Choroid plexus epithelial cell (primary cell): ENCODE measurements around the gene KIR2DL3.
"Not testable (repeated sequence)": the region's sequence is repeated elsewhere in the genome, so short reads cannot be mapped to it uniquely, and the experiment has no call there.

Source experiments
- DNase-seq: peaks from one replicate; pipeline ENCODE4 v3.0.0-alpha.2; 2010; ENCODE audit warnings: low read depth
- H3K4me3 ChIP-seq: 2 replicates; pipeline ENCODE4 v1.5.1; 2011; ENCODE audit warnings: low read depth, mild to moderate bottlenecking, control low read depth, low read length, moderate library complexity
- CTCF ChIP-seq: conservative IDR thresholded peaks from 2 replicates; pipeline ENCODE4 v1.5.1; 2011; ENCODE audit warnings: low read depth, mild to moderate bottlenecking, control low read depth, inconsistent platforms, low read length, moderate library complexity

The KIR2DL3 gene

GRCh38 chr19:54727562-54727961 is 10.8 kb upstream of the KIR2DL3 start:
- H3K4me3 ChIP-seq: no peak overlapping the region
- no peak for DNase-seq
- no peak for TF ChIP-seq CTCF

- no peak for DNase-seq
- TF ChIP-seq CTCF: no peak
- no peak overlapping the region for H3K4me3 ChIP-seq
Measured at GRCh38 chr19:54728167-54728566, 10.1 kb upstream of the KIR2DL3 start.

- no peak for TF ChIP-seq CTCF
- H3K4me3 ChIP-seq: no peak overlapping the region
- DNase-seq: no peak
Measured at GRCh38 chr19:54729416-54730188, 8.7 kb upstream of the KIR2DL3 start.

- TF ChIP-seq CTCF: no peak
- H3K4me3 ChIP-seq: no peak overlapping the region
- no peak for DNase-seq
Measured at GRCh38 chr19:54731191-54731590, 7.1 kb upstream of the KIR2DL3 start.

- no peak for DNase-seq
- no peak overlapping the region for H3K4me3 ChIP-seq
- TF ChIP-seq CTCF: no peak
Measured at GRCh38 chr19:54738715-54739114, 402 bp downstream of the KIR2DL3 start.

- no peak overlapping the region for H3K4me3 ChIP-seq
- no peak for DNase-seq
- no peak for TF ChIP-seq CTCF
Measured at GRCh38 chr19:54739587-54740497, 1.5 kb downstream of the KIR2DL3 start.

- DNase-seq, H3K4me3 ChIP-seq: not testable (repeated sequence)
Measured at GRCh38 chr19:54741950-54742349, 3.6 kb downstream of the KIR2DL3 start.

GRCh38 chr19:54744080-54744479 is 5.8 kb downstream of the KIR2DL3 start:
- H3K4me3 ChIP-seq, DNase-seq: not testable (repeated sequence)

- not testable (repeated sequence) for DNase-seq, H3K4me3 ChIP-seq
Measured at GRCh38 chr19:54747614-54748322, 9.5 kb downstream of the KIR2DL3 start.

- not testable (repeated sequence) for DNase-seq, H3K4me3 ChIP-seq
Measured at GRCh38 chr19:54750276-54750675, 12.0 kb downstream of the KIR2DL3 start.
